ENCODE measurements around the gene EXD3.
"Not testable (repeated sequence)": the region's sequence is repeated elsewhere in the genome, so short reads cannot be mapped to it uniquely, and the experiment has no call there.

Gene EXD3

DNA sequence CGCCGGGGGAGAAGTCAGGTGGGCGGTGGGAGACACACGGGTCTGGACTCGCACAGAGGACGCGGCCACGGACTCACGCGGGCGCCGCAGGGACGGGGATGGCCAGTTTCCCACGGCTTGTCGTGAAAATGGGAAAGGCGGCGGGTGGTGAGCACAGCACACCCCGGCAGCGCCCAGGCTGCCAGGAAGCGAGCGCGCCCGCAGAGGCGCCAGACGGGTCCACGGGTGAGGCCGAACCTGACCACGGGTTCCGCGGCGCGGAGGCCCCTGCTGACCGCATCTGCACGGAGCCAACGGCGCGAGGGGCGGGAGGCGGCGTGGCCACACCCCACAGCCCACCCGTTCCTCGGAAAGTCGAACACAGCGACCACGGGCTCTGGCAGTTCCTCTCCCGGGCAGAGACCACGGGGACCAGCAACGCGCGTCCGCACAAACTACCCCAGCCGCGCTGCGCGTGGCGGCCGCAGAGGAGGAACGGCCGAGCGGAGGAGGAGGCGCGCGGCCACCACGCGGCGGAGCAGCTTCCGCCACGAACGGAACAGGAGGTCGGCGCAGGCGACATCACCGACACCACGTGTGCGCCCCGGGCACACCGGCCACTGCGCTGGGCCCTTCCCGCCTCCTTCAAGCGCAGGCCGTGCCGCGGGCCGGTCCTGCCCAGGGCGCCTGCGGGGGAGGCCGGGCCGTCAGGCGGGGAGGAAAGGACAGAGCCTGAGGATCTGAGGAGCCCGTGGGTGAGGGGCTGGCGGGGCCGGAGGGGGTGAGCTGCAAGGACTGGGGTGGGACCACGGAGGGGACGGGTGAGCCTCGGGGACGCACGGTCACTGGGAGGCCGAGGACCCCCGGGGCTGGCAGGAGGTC is 5.6 kb downstream of the EXD3 start:
- in situ Hi-C loops (cut with MboI; ENCODE audit: low pct_unique_long_range_greater_than_20kb, low sequenced_read_pairs), result no loop called here
- peak; percentile 71 for DNase-seq

DNA sequence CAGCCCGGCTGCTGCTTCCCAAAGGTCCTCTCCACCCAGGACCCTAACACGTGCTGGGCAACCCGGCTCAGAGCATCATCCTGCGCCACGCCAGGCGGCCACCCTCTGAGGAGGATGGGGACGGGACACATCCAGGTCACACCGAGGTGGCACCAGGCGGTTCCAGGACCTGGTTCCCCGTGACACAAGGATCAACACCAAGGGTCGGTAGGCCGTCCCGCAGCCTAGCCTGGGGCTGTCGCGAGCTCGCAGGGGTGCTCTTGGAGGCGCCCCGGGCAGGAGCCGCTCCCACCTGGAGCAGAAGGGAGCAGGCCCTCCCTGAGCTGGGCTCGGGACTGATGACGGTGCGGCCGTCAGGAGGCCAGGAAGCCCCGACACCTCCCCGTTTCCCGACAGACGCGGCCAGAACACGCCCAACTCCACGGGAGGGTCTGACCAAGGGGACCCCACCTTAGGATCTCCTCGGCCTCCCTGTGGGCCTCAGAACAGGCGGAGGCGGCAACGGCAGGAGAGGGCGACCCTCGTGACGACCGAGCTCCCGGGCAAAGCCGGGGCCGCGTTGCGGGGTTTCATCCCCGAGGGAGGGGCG is 6.3 kb downstream of the EXD3 start:
- in situ Hi-C loops (cut with MboI; ENCODE audit: low pct_unique_long_range_greater_than_20kb, low sequenced_read_pairs), result no loop called here
- DNase-seq, result no peak

GRCh38 chr9:137416006-137416562 is 6.9 kb downstream of the EXD3 start:
- in situ Hi-C loops (cut with MboI; ENCODE audit: low pct_unique_long_range_greater_than_20kb, low sequenced_read_pairs), result no loop called here
- no peak for DNase-seq

DNA sequence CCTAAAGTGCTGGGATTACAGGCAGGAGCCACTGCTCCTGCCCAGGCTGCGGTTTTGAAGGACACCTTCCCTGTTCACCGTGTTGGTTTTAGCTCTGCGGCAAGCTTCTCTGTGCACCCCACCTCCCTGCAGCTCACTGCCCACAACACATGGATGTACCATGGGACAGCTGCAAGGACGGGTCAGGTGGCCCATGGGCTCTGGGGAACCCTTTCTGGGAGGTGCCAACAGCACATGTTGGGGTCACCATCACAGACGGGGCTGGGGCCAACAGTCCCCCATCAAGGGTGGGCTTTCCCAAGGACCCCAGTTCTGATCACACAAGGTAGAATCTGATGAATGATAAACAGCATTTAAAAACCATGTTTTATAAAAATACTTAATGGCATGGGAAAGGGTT is 7.5 kb downstream of the EXD3 start:
- no peak for DNase-seq
- in situ Hi-C loops (cut with MboI; ENCODE audit: low pct_unique_long_range_greater_than_20kb, low sequenced_read_pairs), result no loop called here

GRCh38 chr9:137412431-137412830 is 10.5 kb downstream of the EXD3 start:
- no peak for DNase-seq
- in situ Hi-C loops (cut with MboI; ENCODE audit: low pct_unique_long_range_greater_than_20kb, low sequenced_read_pairs), result no loop called here

DNA sequence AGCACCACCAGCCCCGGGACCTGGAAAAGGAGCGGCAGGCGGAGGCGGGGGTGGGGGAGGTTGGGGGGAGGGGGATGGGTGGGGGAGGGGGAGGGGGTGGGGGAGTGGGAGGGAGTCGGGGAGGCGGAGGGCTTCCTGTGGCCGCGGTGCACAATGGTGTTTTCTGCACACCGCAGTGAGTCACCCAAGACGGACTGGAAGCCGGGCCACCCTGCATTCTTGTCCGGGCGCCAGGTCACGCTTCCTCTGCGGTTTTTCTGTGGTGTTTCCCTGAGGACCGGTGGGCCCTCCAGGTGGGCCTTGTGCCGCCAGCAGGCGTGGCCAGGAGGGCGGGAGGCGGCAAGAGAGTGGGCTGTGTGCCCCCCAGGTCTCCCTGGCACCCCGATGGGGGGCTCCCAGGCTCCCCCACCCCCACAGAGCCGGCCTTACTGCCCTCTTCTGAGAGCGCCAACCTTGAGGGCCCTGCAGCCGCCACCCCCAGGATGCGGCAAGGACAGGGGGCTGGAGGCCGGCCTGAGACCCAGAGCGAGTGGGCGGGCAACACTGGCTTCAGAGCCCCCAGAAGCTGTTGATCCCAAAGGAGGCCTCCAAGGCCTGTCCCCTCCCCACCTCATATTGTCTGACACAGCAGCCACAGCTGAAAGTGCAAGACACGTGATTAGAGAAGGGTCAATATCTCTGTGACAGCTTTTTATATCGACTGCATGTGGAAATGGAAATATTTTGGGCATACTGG is 11.1 kb downstream of the EXD3 start:
- in situ Hi-C loops (cut with MboI; ENCODE audit: low pct_unique_long_range_greater_than_20kb, low sequenced_read_pairs), result no loop called here
- DNase-seq, result peak; percentile 70

GRCh38 chr9:137411260-137411644 is 11.7 kb downstream of the EXD3 start:
- in situ Hi-C loops (cut with MboI; ENCODE audit: low pct_unique_long_range_greater_than_20kb, low sequenced_read_pairs), result no loop called here
- DNase-seq, result no peak

DNA sequence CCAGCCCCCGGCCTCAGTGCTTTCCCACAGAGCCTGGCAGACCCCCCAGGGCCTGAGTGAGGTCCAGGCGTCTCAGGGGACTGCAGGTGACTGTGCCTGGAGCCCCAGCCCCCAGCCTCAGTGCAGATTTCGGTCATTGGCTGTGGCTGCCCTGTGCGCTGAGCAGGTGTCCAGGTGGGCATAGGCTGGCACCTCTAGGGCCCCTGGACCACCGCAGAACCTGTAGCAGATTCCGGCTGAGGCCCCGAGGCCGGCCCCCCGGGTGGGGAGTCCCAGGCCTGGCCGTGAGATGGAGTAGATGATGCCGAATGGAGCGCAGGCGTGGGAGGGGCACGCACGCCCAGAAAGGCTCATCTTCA is 12.1 kb downstream of the EXD3 start:
- in situ Hi-C loops (cut with MboI; ENCODE audit: low pct_unique_long_range_greater_than_20kb, low sequenced_read_pairs), result no loop called here
- no peak for DNase-seq

GRCh38 chr9:137410236-137410890 is 12.6 kb downstream of the EXD3 start:
- DNase-seq; in situ Hi-C loops (cut with MboI; ENCODE audit: low pct_unique_long_range_greater_than_20kb, low sequenced_read_pairs): not testable (repeated sequence)

GRCh38 chr9:137409515-137409914 is 13.4 kb downstream of the EXD3 start:
- in situ Hi-C loops (cut with MboI; ENCODE audit: low pct_unique_long_range_greater_than_20kb, low sequenced_read_pairs), result loop anchor here (10.0 kb wide), 1 partner anchor 115 kb away; no protein-coding TSS in a partner anchor
- DNase-seq, result no peak

GRCh38 chr9:137408651-137409405 is 14.1 kb downstream of the EXD3 start:
- in situ Hi-C loops (cut with MboI; ENCODE audit: low pct_unique_long_range_greater_than_20kb, low sequenced_read_pairs), result loop anchor here (10.0 kb wide), 1 partner anchor 114 kb away; no protein-coding TSS in a partner anchor
- DNase-seq, result no peak

DNA sequence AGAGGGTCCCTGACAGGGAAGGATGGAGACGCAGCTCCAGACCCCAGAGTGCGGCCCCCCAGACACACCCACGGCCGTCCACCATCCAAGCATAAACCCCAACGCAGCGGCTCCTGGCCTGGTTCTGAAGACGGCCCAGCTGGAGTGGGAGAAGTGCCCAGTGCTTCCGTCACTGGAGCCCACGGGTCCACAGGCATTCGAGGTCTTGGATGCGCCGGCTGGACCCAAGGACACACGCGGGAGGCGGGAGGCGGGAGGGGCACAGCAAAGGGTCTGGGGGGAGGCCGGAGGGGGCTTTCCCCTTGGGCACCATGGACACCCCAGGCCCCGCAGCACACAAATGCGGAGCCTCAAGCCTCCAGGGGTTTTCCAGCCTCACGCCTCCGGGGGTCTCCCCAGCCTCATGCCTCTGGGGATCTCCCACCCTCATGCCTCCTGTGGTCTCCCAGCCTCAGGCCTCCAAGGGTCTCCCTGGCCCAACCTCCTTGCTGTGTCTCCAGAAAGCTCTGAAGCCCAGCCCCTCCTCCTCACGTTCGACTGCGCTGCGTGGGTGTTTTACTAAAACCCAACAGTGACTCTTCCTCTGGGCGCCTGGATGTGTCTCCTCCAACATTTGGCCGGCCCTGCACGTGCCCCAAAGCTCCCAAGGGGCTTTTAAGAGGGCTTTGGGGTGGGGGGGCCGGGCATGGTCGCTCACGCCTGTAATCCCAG is 15.2 kb downstream of the EXD3 start:
- DNase-seq, result no peak
- in situ Hi-C loops (cut with MboI; ENCODE audit: low pct_unique_long_range_greater_than_20kb, low sequenced_read_pairs), result loop anchor here (10.0 kb wide), 1 partner anchor 113 kb away; no protein-coding TSS in a partner anchor

DNA sequence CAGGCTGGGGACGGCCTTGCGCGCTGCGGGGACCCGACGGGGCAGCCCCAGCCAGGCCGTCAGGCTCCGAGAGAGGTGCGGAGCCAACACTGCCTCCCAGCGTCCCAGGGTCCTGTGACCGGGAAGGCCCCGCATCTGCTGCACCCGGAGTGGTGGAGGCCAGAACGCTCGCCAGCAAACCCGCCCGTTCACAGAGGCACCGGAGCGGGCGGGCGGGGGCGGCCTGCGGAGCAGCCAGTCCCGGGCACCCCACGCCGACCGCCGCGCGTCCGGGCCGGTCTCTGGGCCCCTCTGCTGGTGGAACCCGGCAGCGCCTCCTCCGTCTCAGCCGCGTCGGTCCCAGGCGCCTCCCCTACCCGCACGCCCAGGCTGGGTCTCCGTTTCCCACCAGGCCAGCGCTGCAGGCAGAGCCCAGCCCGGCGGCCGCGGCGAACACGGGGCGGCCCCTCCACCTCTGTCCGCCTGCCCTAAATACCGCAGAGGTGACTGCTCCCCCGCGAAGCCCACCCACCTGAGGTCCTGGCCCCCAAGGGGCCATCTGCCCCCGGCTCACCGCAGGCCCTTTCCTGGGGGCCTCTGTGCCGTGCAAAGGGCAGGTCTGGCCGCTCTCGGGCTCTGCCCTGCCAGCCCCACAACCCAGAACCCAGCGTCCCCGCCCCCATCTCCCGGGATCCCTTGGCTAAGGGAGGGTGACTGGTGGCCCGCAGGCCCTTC is 15.9 kb downstream of the EXD3 start:
- in situ Hi-C loops (cut with MboI; ENCODE audit: low pct_unique_long_range_greater_than_20kb, low sequenced_read_pairs), result loop anchor here (10.0 kb wide), 1 partner anchor 112 kb away; no protein-coding TSS in a partner anchor
- peak; percentile 87 for DNase-seq

GRCh38 chr9:137406085-137406760 is 16.7 kb downstream of the EXD3 start:
- DNase-seq, result no peak
- in situ Hi-C loops (cut with MboI; ENCODE audit: low pct_unique_long_range_greater_than_20kb, low sequenced_read_pairs), result loop anchor here (10.0 kb wide), 1 partner anchor 111 kb away; no protein-coding TSS in a partner anchor

DNA sequence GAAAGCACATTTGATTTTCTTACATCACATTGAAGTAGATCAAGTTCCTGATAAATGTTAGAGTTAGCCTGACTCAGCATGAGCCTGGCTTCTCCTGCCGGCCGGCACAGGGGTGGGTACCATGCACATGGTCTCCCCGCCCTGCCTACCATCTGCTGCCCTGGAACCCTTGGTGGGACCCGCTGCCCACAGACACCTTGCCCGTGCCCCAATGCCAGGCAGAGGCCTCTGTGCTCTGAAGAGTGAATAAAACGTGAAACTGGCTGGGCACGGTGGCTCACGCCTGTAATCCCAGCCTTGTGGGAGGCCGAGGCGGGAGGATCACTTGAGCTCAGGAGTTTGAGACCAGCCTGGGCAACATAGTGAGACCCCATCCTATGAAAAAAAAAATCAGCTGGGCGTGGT is 17.3 kb downstream of the EXD3 start:
- in situ Hi-C loops (cut with MboI; ENCODE audit: low pct_unique_long_range_greater_than_20kb, low sequenced_read_pairs), result loop anchor here (10.0 kb wide), 1 partner anchor 111 kb away; no protein-coding TSS in a partner anchor

DNA sequence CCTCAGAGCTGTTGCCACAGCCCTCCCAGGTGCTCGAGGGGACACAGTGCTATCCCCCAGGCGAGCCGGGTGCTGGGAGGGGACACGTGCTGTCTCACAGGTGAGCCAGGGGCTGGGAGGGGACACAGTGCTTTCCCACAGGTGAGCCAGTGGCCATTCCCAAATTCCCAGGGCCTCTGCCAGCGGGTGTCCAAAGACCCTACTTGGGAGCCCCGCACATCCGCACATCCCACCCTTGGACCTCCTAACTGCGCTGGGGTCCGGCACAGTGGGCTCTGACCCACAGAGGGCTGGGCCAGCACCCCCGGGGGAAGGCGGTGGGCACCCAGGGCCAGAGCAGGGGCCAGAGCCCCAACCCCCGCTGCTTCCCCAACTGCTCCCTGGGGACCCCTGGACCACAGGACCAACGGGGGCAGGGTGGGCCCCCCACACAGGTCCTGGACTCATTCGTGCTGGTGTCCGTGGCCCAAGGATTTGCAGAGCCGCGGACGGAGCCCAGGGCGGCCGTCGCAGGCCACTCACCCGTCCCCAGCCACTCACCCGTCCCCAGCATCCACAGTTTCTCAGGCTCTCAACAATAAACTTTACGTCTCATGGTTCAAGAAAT is 17.9 kb downstream of the EXD3 start:
- in situ Hi-C loops (cut with MboI; ENCODE audit: low pct_unique_long_range_greater_than_20kb, low sequenced_read_pairs), result loop anchor here (10.0 kb wide), 1 partner anchor 110 kb away; no protein-coding TSS in a partner anchor
- DNase-seq, result no peak

More for the DNA sequence above, 17.3 kb downstream of the EXD3 start:
- no peak for DNase-seq
